ENCODE results near the gene RBPJL. TPM values are rescaled to one million over a fixed set of nuclear protein-coding genes. Genes with fewer than 3 reads are reported as not detected.

The RBPJL gene
- total and polyA plus RNA-seq, 2 of the 13 experiments (the other 11 are each of a cell fraction or from before 2014, with no cell fraction given) = not detected

DNA sequence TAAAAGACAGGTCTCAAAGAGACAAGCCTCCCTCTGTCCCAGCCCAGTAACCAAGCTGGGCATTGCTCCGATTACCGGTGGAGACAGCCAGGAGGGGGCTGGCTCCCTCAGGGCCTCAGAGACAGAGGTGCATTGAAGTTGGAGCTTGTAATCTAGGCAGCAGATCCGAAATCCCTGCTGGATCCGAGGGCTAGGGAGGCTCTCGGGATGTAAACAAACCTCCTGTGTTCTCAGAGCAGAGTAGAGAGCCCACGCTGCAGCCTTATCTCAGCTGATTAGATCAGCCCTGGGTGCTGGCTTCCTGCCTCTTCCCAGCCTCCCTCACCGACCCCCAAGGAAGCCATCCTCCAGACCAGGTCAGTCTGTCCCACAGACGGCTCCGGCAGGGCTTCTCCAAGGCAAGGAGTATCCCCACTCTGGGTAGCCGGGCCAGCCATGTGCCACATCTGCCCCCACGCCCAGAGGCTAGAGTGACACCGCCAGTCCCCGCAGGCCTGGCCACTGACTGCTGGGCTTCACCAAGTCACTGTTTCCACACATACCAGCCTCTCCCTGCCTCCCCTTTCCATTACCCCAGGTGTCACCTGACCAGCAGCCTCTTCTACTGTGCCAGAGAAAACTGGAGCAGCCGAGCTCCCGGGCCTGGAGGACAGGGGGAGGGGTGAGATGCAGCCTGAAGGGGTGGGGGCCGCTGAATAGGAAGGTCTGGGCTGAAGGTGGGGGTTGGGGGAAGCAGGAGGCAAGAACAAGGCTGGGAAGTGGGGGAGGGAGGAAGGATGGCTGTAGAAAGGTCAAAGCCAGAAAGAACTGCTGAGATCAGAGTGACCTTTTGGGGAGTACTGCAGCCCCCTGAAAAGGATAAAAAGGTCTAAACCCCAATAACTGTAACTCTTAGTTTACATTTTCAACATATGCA lies 35.6 kb downstream of the RBPJL start (continued):
- TF ChIP-seq, protein P1, sequence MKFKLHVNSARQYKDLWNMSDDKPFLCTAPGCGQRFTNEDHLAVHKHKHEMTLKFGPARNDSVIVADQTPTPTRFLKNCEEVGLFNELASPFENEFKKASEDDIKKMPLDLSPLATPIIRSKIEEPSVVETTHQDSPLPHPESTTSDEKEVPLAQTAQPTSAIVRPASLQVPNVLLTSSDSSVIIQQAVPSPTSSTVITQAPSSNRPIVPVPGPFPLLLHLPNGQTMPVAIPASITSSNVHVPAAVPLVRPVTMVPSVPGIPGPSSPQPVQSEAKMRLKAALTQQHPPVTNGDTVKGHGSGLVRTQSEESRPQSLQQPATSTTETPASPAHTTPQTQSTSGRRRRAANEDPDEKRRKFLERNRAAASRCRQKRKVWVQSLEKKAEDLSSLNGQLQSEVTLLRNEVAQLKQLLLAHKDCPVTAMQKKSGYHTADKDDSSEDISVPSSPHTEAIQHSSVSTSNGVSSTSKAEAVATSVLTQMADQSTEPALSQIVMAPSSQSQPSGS (CRISPR knock-in tag; IDR thresholded peaks at IDR 0.05) = 0 out of 2 replicates have a peak, but pooled peaks have one; percentile 20
- TF ChIP-seq ZMAT3 (CRISPR knock-in tag; conservative IDR thresholded peaks at IDR 0.05) = no peak; the same call in 1 of the 2 replicates
- TF ChIP-seq SAP130 (CRISPR knock-in tag; IDR thresholded peaks at IDR 0.05; ENCODE audit: low read depth) = peak; percentile 80
- TF ChIP-seq, protein P2, sequence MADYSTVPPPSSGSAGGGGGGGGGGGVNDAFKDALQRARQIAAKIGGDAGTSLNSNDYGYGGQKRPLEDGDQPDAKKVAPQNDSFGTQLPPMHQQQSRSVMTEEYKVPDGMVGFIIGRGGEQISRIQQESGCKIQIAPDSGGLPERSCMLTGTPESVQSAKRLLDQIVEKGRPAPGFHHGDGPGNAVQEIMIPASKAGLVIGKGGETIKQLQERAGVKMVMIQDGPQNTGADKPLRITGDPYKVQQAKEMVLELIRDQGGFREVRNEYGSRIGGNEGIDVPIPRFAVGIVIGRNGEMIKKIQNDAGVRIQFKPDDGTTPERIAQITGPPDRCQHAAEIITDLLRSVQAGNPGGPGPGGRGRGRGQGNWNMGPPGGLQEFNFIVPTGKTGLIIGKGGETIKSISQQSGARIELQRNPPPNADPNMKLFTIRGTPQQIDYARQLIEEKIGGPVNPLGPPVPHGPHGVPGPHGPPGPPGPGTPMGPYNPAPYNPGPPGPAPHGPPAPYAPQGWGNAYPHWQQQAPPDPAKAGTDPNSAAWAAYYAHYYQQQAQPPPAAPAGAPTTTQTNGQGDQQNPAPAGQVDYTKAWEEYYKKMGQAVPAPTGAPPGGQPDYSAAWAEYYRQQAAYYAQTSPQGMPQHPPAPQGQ (CRISPR knock-in tag; IDR thresholded peaks at IDR 0.05; ENCODE audit: borderline replicate concordance) = no peak
- no peak for TF ChIP-seq MIXL1 (CRISPR knock-in tag; IDR thresholded peaks at IDR 0.05)
- TF ChIP-seq, protein P3, sequence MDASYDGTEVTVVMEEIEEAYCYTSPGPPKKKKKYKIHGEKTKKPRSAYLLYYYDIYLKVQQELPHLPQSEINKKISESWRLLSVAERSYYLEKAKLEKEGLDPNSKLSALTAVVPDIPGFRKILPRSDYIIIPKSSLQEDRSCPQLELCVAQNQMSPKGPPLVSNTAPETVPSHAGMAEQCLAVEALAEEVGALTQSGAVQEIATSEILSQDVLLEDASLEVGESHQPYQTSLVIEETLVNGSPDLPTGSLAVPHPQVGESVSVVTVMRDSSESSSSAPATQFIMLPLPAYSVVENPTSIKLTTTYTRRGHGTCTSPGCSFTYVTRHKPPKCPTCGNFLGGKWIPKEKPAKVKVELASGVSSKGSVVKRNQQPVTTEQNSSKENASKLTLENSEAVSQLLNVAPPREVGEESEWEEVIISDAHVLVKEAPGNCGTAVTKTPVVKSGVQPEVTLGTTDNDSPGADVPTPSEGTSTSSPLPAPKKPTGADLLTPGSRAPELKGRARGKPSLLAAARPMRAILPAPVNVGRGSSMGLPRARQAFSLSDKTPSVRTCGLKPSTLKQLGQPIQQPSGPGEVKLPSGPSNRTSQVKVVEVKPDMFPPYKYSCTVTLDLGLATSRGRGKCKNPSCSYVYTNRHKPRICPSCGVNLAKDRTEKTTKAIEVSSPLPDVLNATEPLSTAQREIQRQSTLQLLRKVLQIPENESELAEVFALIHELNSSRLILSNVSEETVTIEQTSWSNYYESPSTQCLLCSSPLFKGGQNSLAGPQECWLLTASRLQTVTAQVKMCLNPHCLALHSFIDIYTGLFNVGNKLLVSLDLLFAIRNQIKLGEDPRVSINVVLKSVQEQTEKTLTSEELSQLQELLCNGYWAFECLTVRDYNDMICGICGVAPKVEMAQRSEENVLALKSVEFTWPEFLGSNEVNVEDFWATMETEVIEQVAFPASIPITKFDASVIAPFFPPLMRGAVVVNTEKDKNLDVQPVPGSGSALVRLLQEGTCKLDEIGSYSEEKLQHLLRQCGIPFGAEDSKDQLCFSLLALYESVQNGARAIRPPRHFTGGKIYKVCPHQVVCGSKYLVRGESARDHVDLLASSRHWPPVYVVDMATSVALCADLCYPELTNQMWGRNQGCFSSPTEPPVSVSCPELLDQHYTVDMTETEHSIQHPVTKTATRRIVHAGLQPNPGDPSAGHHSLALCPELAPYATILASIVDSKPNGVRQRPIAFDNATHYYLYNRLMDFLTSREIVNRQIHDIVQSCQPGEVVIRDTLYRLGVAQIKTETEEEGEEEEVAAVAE (CRISPR knock-in tag; IDR thresholded peaks at IDR 0.05; ENCODE audit: borderline replicate concordance) = no peak
- TF ChIP-seq, protein P4, sequence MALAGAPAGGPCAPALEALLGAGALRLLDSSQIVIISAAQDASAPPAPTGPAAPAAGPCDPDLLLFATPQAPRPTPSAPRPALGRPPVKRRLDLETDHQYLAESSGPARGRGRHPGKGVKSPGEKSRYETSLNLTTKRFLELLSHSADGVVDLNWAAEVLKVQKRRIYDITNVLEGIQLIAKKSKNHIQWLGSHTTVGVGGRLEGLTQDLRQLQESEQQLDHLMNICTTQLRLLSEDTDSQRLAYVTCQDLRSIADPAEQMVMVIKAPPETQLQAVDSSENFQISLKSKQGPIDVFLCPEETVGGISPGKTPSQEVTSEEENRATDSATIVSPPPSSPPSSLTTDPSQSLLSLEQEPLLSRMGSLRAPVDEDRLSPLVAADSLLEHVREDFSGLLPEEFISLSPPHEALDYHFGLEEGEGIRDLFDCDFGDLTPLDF (CRISPR knock-in tag; IDR thresholded peaks at IDR 0.05) = no peak
- TF ChIP-seq ZNF441 (CRISPR knock-in tag; IDR thresholded peaks at IDR 0.05; ENCODE audit: borderline replicate concordance) = peak; percentile 70; the same call in 1 of the 2 replicates
- peak; percentile 6; the same call in 1 of the 2 replicates for TF ChIP-seq ZNF230 (CRISPR knock-in tag; IDR thresholded peaks at IDR 0.05)
- peak; percentile 58 for TF ChIP-seq ZNF317 (CRISPR knock-in tag; IDR thresholded peaks at IDR 0.05)
- TF ChIP-seq, protein P5, sequence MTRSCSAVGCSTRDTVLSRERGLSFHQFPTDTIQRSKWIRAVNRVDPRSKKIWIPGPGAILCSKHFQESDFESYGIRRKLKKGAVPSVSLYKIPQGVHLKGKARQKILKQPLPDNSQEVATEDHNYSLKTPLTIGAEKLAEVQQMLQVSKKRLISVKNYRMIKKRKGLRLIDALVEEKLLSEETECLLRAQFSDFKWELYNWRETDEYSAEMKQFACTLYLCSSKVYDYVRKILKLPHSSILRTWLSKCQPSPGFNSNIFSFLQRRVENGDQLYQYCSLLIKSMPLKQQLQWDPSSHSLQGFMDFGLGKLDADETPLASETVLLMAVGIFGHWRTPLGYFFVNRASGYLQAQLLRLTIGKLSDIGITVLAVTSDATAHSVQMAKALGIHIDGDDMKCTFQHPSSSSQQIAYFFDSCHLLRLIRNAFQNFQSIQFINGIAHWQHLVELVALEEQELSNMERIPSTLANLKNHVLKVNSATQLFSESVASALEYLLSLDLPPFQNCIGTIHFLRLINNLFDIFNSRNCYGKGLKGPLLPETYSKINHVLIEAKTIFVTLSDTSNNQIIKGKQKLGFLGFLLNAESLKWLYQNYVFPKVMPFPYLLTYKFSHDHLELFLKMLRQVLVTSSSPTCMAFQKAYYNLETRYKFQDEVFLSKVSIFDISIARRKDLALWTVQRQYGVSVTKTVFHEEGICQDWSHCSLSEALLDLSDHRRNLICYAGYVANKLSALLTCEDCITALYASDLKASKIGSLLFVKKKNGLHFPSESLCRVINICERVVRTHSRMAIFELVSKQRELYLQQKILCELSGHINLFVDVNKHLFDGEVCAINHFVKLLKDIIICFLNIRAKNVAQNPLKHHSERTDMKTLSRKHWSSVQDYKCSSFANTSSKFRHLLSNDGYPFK (CRISPR knock-in tag; IDR thresholded peaks at IDR 0.05; ENCODE audit: borderline replicate concordance) = peak; percentile 73; the same call in 1 of the 2 replicates
- TF ChIP-seq ZNF709 (CRISPR knock-in tag; IDR thresholded peaks at IDR 0.05) = 0 out of 2 replicates have a peak, but pooled peaks have one; percentile 53
- no peak for TF ChIP-seq PHF20 (CRISPR knock-in tag; IDR thresholded peaks at IDR 0.05)
- no peak for TF ChIP-seq ZSCAN9 (CRISPR knock-in tag; IDR thresholded peaks at IDR 0.05; ENCODE audit: borderline replicate concordance)
- peak; percentile 81 for TF ChIP-seq XRCC5 (optimal IDR thresholded peaks at IDR 0.05; ENCODE audit: low read length)

Data from HepG2 (cell line).